ENCODE results near the gene C19orf12. TPM values are rescaled to one million over a fixed set of nuclear protein-coding genes. Genes with fewer than 3 reads are reported as not detected.

Gene C19orf12
- total and polyA plus RNA-seq, 2 of the 4 experiments (the other 2 are of a cell fraction) = 16.3 to 24.0 TPM

DNA sequence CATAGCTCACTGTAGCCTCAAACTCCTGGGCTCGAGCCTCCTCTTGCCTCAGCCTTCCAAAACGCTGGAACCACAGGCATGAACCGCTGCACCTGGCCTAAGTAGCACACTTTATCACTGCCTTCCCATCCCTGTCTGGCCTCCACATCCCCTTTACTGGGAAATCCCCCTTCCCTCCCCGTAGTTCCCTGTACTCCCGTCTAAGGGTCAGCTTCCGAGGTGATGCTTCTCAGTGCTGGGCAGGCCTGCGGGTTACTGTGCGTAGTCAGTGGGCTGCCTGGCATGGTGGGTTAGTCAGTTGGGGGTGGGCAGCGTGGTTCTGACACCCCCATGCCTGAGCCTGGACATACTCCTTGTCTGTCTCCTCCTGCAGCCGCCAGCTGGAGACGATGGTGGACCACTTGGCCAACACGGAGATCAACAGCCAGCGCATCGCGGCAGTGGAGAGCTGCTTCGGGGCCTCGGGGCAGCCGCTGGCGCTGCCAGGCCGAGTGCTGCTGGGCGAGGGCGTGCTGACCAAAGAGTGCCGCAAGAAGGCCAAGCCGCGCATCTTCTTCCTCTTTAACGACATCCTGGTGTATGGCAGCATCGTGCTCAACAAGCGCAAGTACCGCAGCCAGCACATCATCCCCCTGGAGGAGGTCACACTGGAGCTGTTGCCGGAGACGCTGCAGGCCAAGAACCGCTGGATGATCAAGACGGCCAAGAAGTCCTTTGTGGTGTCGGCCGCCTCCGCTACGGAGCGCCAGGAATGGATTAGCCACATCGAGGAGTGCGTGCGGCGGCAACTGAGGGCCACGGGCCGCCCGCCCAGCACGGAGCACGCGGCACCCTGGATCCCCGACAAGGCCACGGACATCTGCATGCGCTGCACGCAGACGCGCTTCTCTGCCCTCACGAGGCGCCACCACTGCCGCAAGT, 41.4 kb downstream of the C19orf12 start:
- no peaks in the 10 kb centered on the region for H3K27me3 ChIP-seq (ENCODE audit: control insufficient read depth, insufficient read depth, low read length)
- peaks cover 23% of the 10 kb centered on the region; the same call in 1 of the 2 replicates for H3K36me3 ChIP-seq (ENCODE audit: control insufficient read depth, insufficient read depth, low read length)
- peaks cover 23% of the 10 kb centered on the region for H4K20me1 ChIP-seq (ENCODE audit: insufficient read depth, low read length)
- no peak overlapping the region for H2BK15ac ChIP-seq (ENCODE audit: low read depth, low read length)
- DNase-seq (no peak), ATAC-seq (ENCODE audit: low read depth) (no peak)
- POLR2A ChIA-PET (ENCODE audit: unreplicated experiment) = no interaction called here
- no peak overlapping the region for H3K14ac ChIP-seq (replicated peaks; ENCODE audit: low read depth, low read length)
- H3K4me2 ChIP-seq (ENCODE audit: low read depth, low read length) = no peak overlapping the region
- no peak overlapping the region for H2AK5ac ChIP-seq (ENCODE audit: low read depth, low read length)
- no peak overlapping the region for H4K5ac ChIP-seq (ENCODE audit: low read depth, low read length)
- in situ Hi-C loops (cut with MboI; ENCODE audit: low sequenced_read_pairs) (no loop called here), dilution Hi-C loops (cut with HindIII; ENCODE audit: low sequenced_read_pairs, unreplicated experiment) (no loop called here), intact Hi-C loops (cut with micrococcal nuclease) (no loop called here)
- BruUV-seq (replicated peaks) = no TSS peak
- 96% methylated on average over 40 of the region's 57 CpGs; no CpG with 5 or more reads in 1 of the 2 experiments for WGBS, 2 experiments (ENCODE audit: extremely low coverage in 2 of 2, insufficient read length in 1 of 2)
- H3K18ac ChIP-seq (ENCODE audit: low read depth, low read length) = no peak overlapping the region
- no peak overlapping the region for H4K8ac ChIP-seq (ENCODE audit: low read depth in 2 of 2, low read length in 2 of 2)
- H4K91ac ChIP-seq (ENCODE audit: insufficient read depth, low read depth, low read length) = no peak overlapping the region
- CTCF ChIA-PET = interaction anchor here (0.7 kb wide), 1 partner anchor 16 kb away, joined by 3 read pairs; no protein-coding TSS in a partner anchor
- H3K4me3 ChIP-seq (ENCODE audit: insufficient read depth, low read depth, low read length) = no peak overlapping the region
- no peak overlapping the region for H2AFZ ChIP-seq (replicated peaks; ENCODE audit: low read length, poor library complexity)
- H3K9ac ChIP-seq (ENCODE audit: low read depth, low read length) = no peak overlapping the region
- H2BK5ac ChIP-seq (ENCODE audit: low read depth, low read length, poor library complexity, severe bottlenecking) = no peak overlapping the region
- H2AK9ac ChIP-seq (replicated peaks; ENCODE audit: low read depth, low read length, poor library complexity) = no peak overlapping the region
- H3K23ac ChIP-seq (ENCODE audit: low read depth, low read length) = no peak overlapping the region
- no peak overlapping the region for H3K56ac ChIP-seq (ENCODE audit: extremely low read depth, insufficient read depth, low read length)
- H2BK20ac ChIP-seq (ENCODE audit: low read depth, low read length) = no peak overlapping the region
- peaks cover 12% of the 10 kb centered on the region for H3K9me1 ChIP-seq (ENCODE audit: insufficient read depth, low read length)
- no peak overlapping the region for H3K4ac ChIP-seq (ENCODE audit: low read depth, low read length)
- no peaks in the 10 kb centered on the region for H3K9me3 ChIP-seq (ENCODE audit: control insufficient read depth, insufficient read depth, low read length)
- no peak overlapping the region for H2BK120ac ChIP-seq (ENCODE audit: low read depth, low read length)
- H3K4me1 ChIP-seq (ENCODE audit: control insufficient read depth, insufficient read depth, low read length) = peaks cover 5% of the 10 kb centered on the region
- no peak overlapping the region for H3K27ac ChIP-seq (ENCODE audit: insufficient read depth, low read length)
- peaks cover 23 to 45% of the 10 kb centered on the region in 2 experiments for H3K79me1 ChIP-seq (ENCODE audit: low read depth in 1 of 2, low read length in 2 of 2)
- TF ChIP-seq BHLHE40 (IDR thresholded peaks at IDR 0.05; ENCODE audit: low read depth, low read length) (no peak), CHD1 (IDR thresholded peaks at IDR 0.05; ENCODE audit: low read depth, low read length) (no peak), SMC3 (IDR thresholded peaks at IDR 0.05; ENCODE audit: low read depth, low read length) (no peak), MXI1 (IDR thresholded peaks at IDR 0.05; ENCODE audit: borderline replicate concordance, low read depth, low read length) (no peak), MAFK (IDR thresholded peaks at IDR 0.05; ENCODE audit: low read depth, low read length) (no peak), RCOR1 (IDR thresholded peaks at IDR 0.05; ENCODE audit: insufficient replicate concordance, low read length) (no peak), MAZ (IDR thresholded peaks at IDR 0.05; ENCODE audit: borderline replicate concordance, low read depth, low read length) (no peak), RAD21 (IDR thresholded peaks at IDR 0.05; ENCODE audit: low read length) (no peak), FOS (IDR thresholded peaks at IDR 0.05; ENCODE audit: low read depth, low read length) (no peak), POLR2A (IDR thresholded peaks at IDR 0.05; ENCODE audit: low read depth, low read length) (no peak), CEBPB (IDR thresholded peaks at IDR 0.05; ENCODE audit: low read depth, low read length) (no peak), NFE2L2 (IDR thresholded peaks at IDR 0.05; ENCODE audit: low read depth, low read length) (no peak)
- TF ChIP-seq, protein P1, sequence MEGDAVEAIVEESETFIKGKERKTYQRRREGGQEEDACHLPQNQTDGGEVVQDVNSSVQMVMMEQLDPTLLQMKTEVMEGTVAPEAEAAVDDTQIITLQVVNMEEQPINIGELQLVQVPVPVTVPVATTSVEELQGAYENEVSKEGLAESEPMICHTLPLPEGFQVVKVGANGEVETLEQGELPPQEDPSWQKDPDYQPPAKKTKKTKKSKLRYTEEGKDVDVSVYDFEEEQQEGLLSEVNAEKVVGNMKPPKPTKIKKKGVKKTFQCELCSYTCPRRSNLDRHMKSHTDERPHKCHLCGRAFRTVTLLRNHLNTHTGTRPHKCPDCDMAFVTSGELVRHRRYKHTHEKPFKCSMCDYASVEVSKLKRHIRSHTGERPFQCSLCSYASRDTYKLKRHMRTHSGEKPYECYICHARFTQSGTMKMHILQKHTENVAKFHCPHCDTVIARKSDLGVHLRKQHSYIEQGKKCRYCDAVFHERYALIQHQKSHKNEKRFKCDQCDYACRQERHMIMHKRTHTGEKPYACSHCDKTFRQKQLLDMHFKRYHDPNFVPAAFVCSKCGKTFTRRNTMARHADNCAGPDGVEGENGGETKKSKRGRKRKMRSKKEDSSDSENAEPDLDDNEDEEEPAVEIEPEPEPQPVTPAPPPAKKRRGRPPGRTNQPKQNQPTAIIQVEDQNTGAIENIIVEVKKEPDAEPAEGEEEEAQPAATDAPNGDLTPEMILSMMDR (conservative IDR thresholded peaks at IDR 0.05; ENCODE audit: low read depth, low read length) = no peak
- TF ChIP-seq, protein P2, sequence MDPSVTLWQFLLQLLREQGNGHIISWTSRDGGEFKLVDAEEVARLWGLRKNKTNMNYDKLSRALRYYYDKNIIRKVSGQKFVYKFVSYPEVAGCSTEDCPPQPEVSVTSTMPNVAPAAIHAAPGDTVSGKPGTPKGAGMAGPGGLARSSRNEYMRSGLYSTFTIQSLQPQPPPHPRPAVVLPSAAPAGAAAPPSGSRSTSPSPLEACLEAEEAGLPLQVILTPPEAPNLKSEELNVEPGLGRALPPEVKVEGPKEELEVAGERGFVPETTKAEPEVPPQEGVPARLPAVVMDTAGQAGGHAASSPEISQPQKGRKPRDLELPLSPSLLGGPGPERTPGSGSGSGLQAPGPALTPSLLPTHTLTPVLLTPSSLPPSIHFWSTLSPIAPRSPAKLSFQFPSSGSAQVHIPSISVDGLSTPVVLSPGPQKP (IDR thresholded peaks at IDR 0.05; ENCODE audit: borderline replicate concordance, low read depth, low read length) = no peak
